Neuronal stem cell (in vitro differentiated cells): ENCODE data around the gene ACSM6.

Source experiments
- DNase-seq: peaks from one replicate; pipeline ENCODE4 v3.0.0-alpha.2; 2013; ENCODE audit warnings: low spot score
- H2AFZ ChIP-seq: one replicate; pipeline ENCODE4 v1.6.1; 2013; ENCODE audit warnings: mild to moderate bottlenecking, low read length, inconsistent platforms
- H2AK5ac ChIP-seq: 2 replicates; pipeline ENCODE4 v1.6.1; 2013; ENCODE audit warnings: low read depth, mild to moderate bottlenecking, inconsistent platforms, low read length, moderate library complexity, mixed read lengths
- H2BK120ac ChIP-seq: 2 replicates; pipeline ENCODE4 v1.6.1; 2013; ENCODE audit warnings: low read depth, mild to moderate bottlenecking, inconsistent platforms, low read length, moderate library complexity, mixed read lengths
- H2BK12ac ChIP-seq: one replicate; pipeline ENCODE4 v1.6.1; 2013; ENCODE audit warnings: low read length, inconsistent platforms
- H2BK15ac ChIP-seq: 2 replicates; pipeline ENCODE4 v1.6.1; 2013; ENCODE audit warnings: mild to moderate bottlenecking, low read length, inconsistent platforms, mixed read lengths
- H2BK5ac ChIP-seq: one replicate; pipeline ENCODE4 v1.6.1; 2013; ENCODE audit warnings: inconsistent platforms, mild to moderate bottlenecking, low read length, moderate library complexity
- H3K14ac ChIP-seq: one replicate; pipeline ENCODE4 v1.6.1; 2013; ENCODE audit warnings: low read length, inconsistent platforms
- H3K18ac ChIP-seq: 2 replicates; pipeline ENCODE4 v1.6.1; 2013; ENCODE audit warnings: low read length, inconsistent platforms
- H3K23ac ChIP-seq: 2 replicates; pipeline ENCODE4 v1.6.1; 2013; ENCODE audit warnings: low read depth, mild to moderate bottlenecking, mixed read lengths, low read length, inconsistent platforms; ENCODE audit not compliant: poor library complexity
- H3K27ac ChIP-seq: replicated peaks from 3 replicates; pipeline ENCODE4 v1.5.1; 2013; ENCODE audit warnings: low read length, inconsistent platforms
- H3K27me3 ChIP-seq, 3 experiments: 2 replicates each; pipeline ENCODE4 v1.6.1; 2013; ENCODE audit warnings: low read length in 3 of 3, mild to moderate bottlenecking in 2 of 3, inconsistent platforms in 1 of 3, low read depth in 1 of 3, mixed read lengths in 1 of 3, moderate library complexity in 1 of 3; ENCODE audit not compliant: control insufficient read depth in 3 of 3, insufficient read depth in 3 of 3
- H3K36me3 ChIP-seq, 2 donors: replicated peaks in 1 of 2; 2 replicates each; pipeline ENCODE4 v1.6.1; 2013; ENCODE audit warnings: low read length in 2 of 2; ENCODE audit not compliant: control insufficient read depth in 2 of 2, insufficient read depth in 2 of 2
- H3K4ac ChIP-seq: 2 replicates; pipeline ENCODE4 v1.6.1; 2013; ENCODE audit warnings: inconsistent platforms, mild to moderate bottlenecking, low read length, moderate library complexity
- H3K4me1 ChIP-seq, 2 donors: 1 replicate in 1 of 2; 2 replicates in 1 of 2; pipeline ENCODE4 v1.6.1; 2013; ENCODE audit warnings: low read length in 2 of 2, low read depth in 1 of 2; ENCODE audit not compliant: control insufficient read depth in 2 of 2, insufficient read depth in 1 of 2
- H3K4me2 ChIP-seq: one replicate; pipeline ENCODE4 v1.6.1; 2013; ENCODE audit warnings: mild to moderate bottlenecking, low read length, inconsistent platforms; ENCODE audit not compliant: insufficient read depth, poor library complexity, severe bottlenecking
- H3K4me3 ChIP-seq, 2 donors: 2 replicates each; pipeline ENCODE4 v1.5.1; 2013; ENCODE audit warnings: low read length in 2 of 2, mild to moderate bottlenecking in 2 of 2, inconsistent platforms in 1 of 2, moderate library complexity in 1 of 2
- H3K79me1 ChIP-seq: one replicate; pipeline ENCODE4 v1.6.1; 2013; ENCODE audit warnings: low read depth, mild to moderate bottlenecking, inconsistent platforms, low read length, moderate library complexity
- H3K9ac ChIP-seq: one replicate; pipeline ENCODE4 v1.6.1; 2013; ENCODE audit warnings: mild to moderate bottlenecking, low read depth, low read length, inconsistent platforms; ENCODE audit not compliant: poor library complexity
- H3K9me3 ChIP-seq, 2 donors: replicated peaks in 1 of 2; 2 replicates each; pipeline versions ENCODE3 to v1.6.1; 2013; ENCODE audit warnings: low read length in 2 of 2, mild to moderate bottlenecking in 2 of 2, inconsistent platforms in 1 of 2, low read depth in 1 of 2, mixed read lengths in 1 of 2, moderate library complexity in 1 of 2; ENCODE audit not compliant: control insufficient read depth in 2 of 2, insufficient read depth in 1 of 2
- H4K8ac ChIP-seq: one replicate; pipeline ENCODE4 v1.6.1; 2013; ENCODE audit warnings: low read depth, mild to moderate bottlenecking, inconsistent platforms, low read length, moderate library complexity
- H4K91ac ChIP-seq: one replicate; pipeline ENCODE4 v1.6.1; 2013; ENCODE audit warnings: low read length, low read depth, mild to moderate bottlenecking, inconsistent platforms; ENCODE audit not compliant: poor library complexity
- WGBS, 2 donors: extraction: QIAGEN DNeasy Blood & Tissue Kit; methylation state at CpG; one replicate each; pipeline ENCODE4 v1.1.7; 2013; ENCODE audit warnings: missing lambda C conversion rate in 2 of 2, mixed read lengths in 1 of 2; ENCODE audit not compliant: insufficient read length in 2 of 2, insufficient replicate concordance in 1 of 2; ENCODE audit errors: extremely low coverage in 2 of 2; 5-methylcytosine and 5-hydroxymethylcytosine counted together

The ACSM6 gene

DNA sequence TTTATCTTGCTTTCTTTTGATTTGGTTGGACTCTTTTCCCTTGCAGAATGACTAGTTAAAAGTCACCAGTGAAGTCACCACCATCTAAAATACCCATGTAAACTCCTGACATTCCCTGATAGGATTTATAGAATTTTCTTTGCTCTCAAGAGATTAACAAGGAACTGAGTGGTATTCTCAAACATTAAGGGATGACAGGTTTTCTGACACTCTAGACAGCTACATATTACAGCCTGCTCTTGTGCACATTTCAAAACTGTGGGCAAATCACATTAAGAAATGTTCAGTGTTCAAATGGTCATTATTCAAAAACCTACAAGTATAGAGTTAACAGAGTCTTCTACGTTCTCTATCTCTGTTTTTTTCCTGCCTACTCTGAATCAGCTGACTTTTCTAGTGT is 15.8 kb upstream of the ACSM6 start:
- Histone ChIP-seq H2BK5ac (no peak overlapping the region), H2AFZ (no peak overlapping the region), H2BK12ac (no peak overlapping the region), H3K27me3 (peaks cover 0 to 15% (median 0%) of the 10 kb centered on the region in 3 experiments), H2BK15ac (no peak overlapping the region), H3K9me3 (no peaks in the 10 kb centered on the region), H4K8ac (no peak overlapping the region), H3K14ac (no peak overlapping the region), H3K79me1 (no peaks in the 10 kb centered on the region), H2AK5ac (no peak overlapping the region), H4K91ac (no peak overlapping the region), H3K4me2 (no peak overlapping the region), H3K18ac (no peak overlapping the region), H3K9ac (no peak overlapping the region), H3K36me3 (no peaks in the 10 kb centered on the region), H3K4me3 (no peak overlapping the region), H3K27ac (no peak overlapping the region), H3K4me1 (no peaks in the 10 kb centered on the region), H2BK120ac (no peak overlapping the region), H3K23ac (no peak overlapping the region), H3K4ac (no peak overlapping the region)
- no peak for DNase-seq
- WGBS, 2 donors = no CpG with 5 or more reads among the region's 1 CpG

DNA sequence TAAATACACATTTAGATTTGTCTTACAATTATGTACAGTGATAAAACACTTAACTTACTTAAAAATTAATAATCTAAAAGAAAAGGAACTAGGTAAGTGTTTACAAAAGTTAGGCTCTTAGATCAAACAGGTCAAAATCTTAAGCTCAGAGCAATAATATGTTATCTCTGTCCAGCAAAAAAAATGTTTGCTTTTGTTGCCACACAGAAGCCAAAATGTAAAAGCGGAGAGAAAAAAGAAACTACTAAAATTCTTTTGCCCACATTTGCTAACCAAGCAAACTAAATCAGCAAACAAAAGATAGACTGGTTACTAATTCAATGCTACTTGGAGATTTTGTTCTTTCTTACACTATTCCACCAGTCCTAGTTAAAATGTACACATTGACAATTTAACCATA is 15.2 kb upstream of the ACSM6 start:
- no peak overlapping the region for H3K27ac ChIP-seq

DNA sequence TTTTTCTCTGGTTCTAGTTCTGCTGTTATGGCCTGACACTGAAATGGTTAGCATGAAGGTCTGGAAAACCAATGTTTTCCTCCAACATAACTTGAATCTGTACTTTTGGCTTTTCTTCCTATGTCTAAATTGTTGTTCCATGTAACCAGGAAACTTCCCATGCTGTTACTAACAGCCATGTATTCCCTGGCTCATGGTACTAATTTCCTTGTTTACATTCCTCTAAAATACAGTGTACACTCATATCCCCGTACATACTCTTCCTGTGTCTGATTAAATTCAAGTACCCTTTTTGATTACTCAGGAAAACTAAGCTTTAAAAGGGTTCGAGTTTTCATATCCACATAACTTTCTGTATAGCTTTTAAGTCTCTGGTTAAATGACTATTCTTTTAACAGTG is 12.3 kb upstream of the ACSM6 start:
- no peaks in the 10 kb centered on the region for H3K9me3 ChIP-seq
- H3K4me1 ChIP-seq = no peaks in the 10 kb centered on the region
- no peak for DNase-seq
- no peak overlapping the region for H3K4me2 ChIP-seq
- no peak overlapping the region for H3K27ac ChIP-seq
- H3K36me3 ChIP-seq = no peaks in the 10 kb centered on the region
- no peak overlapping the region for H3K4ac ChIP-seq
- H3K27me3 ChIP-seq = peaks cover 0 to 15% (median 0%) of the 10 kb centered on the region in 3 experiments
- no peak overlapping the region for H2BK5ac ChIP-seq
- H2BK120ac ChIP-seq = no peak overlapping the region
- no peak overlapping the region for H3K18ac ChIP-seq
- no peak overlapping the region for H3K9ac ChIP-seq
- H2BK15ac ChIP-seq = no peak overlapping the region
- no peak overlapping the region for H4K91ac ChIP-seq
- no peak overlapping the region for H2BK12ac ChIP-seq
- no peak overlapping the region for H4K8ac ChIP-seq
- H2AFZ ChIP-seq = no peak overlapping the region
- H3K23ac ChIP-seq = no peak overlapping the region
- H2AK5ac ChIP-seq = no peak overlapping the region
- no peaks in the 10 kb centered on the region for H3K79me1 ChIP-seq
- no peak overlapping the region for H3K14ac ChIP-seq
- no CpG with 5 or more reads among the region's 2 CpGs for WGBS, 2 donors
- no peak overlapping the region for H3K4me3 ChIP-seq

More for the DNA sequence above, 15.2 kb upstream of the ACSM6 start:
- Histone ChIP-seq H2BK15ac (no peak overlapping the region), H3K9me3 (no peaks in the 10 kb centered on the region), H2BK120ac (no peak overlapping the region), H3K4me2 (no peak overlapping the region), H3K4ac (no peak overlapping the region), H2BK12ac (no peak overlapping the region), H4K8ac (no peak overlapping the region), H3K14ac (no peak overlapping the region), H3K79me1 (no peaks in the 10 kb centered on the region), H3K4me1 (no peaks in the 10 kb centered on the region), H3K4me3 (no peak overlapping the region), H3K27me3 (peaks cover 0 to 15% (median 0%) of the 10 kb centered on the region in 3 experiments), H3K36me3 (no peaks in the 10 kb centered on the region), H2BK5ac (no peak overlapping the region), H2AK5ac (no peak overlapping the region), H3K18ac (no peak overlapping the region), H2AFZ (no peak overlapping the region), H3K23ac (no peak overlapping the region), H3K9ac (no peak overlapping the region), H4K91ac (no peak overlapping the region)
- no CpG with 5 or more reads among the region's 1 CpG for WGBS, 2 donors
- DNase-seq = no peak

DNA sequence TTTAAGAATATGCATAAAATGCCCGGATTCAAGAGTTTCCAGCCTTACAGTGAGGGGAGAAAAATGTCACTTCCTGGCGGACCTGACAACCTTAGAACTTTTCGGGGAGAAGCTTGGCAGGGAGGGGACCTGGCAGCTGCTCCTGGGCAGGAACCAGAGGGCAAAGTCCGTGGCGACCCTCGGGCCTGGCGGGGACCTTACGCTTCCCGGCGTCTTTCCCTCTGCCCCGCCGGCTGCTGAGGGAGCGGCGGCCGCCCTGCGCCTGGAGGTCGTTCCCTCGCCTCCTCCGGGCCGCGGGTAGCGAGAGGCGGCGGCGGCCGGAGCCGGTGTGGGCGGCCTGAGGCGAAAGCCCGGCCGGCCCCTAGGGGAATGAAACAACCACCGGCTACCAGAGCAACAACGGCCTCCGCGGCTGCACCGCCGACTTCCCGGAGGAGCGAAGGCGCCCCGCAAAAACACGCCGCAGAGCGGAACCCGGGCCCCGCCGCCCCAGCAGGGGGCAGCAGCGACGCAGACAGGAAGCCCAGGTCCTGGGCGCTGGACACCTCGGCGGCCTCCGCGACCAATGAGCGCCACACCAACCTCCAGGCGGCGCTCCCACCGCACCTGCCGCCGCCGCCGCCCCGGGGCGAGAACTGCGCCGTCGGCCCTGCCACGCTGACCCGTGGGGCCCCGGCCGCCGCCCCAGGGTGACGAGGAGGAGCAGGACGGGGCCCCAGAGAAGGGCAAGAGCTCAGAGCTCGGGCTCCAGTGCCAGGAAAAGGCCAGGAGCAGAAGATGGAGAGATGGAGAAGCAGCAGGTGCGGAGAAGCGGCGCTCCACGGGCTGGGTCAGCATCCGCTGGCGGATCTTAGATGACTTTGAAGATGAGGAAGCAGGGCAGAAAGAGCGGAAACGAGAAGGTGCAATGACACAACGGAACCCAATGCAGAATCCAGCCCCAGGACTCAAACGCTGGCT is 10.5 kb upstream of the ACSM6 start:
- Histone ChIP-seq H3K4me3 (peak overlapping the region; percentile 56 to 84), H2BK12ac (peak overlapping the region; percentile 41), H4K91ac (no peak overlapping the region), H2BK5ac (peak overlapping the region; percentile 48), H3K4ac (no peak overlapping the region), H3K27me3 (peaks cover 0 to 17% (median 0%) of the 10 kb centered on the region in 3 experiments), H2AK5ac (no peak overlapping the region), H4K8ac (peak overlapping the region; percentile 92), H3K18ac (peak overlapping the region; percentile 93), H3K23ac (peak overlapping the region; percentile 85), H3K4me2 (peak overlapping the region; percentile 83), H3K36me3 (no peaks in the 10 kb centered on the region), H2BK120ac (no peak overlapping the region), H3K4me1 (no peaks in the 10 kb centered on the region), H2AFZ (peak overlapping the region; percentile 96), H3K27ac (no peak overlapping the region), H3K14ac (peak overlapping the region; percentile 71), H3K9ac (peak overlapping the region; percentile 88), H3K79me1 (no peaks in the 10 kb centered on the region), H3K9me3 (no peaks in the 10 kb centered on the region), H2BK15ac (no peak overlapping the region)
- peak; percentile 85 for DNase-seq
- no CpG with 5 or more reads among the region's 85 CpGs for WGBS, 2 donors
